ENCODE results near the gene CDCA4.

CDCA4 gene

GRCh38 chr14:105020815-105021655 is at the start of gene CDCA4:
Gene CDCA4 (minus strand): TSS chr14:105021083. CDS start chr14:105011929, 9,154 bp downstream.
- DNase-seq: peak; percentile 73 to 99 (median 95)

- DNase-seq: peak in 1 of 58 donors; percentile 19
Observed at GRCh38 chr14:105069871-105070759, 49.2 kb upstream of the CDCA4 start.

GRCh38 chr14:105069522-105069870 is 48.6 kb upstream of the CDCA4 start:
- no peak for DNase-seq

- no peak for DNase-seq
Observed at GRCh38 chr14:105068818-105069217, 47.9 kb upstream of the CDCA4 start.

- DNase-seq: no peak
Observed at GRCh38 chr14:105067969-105068301, 47.1 kb upstream of the CDCA4 start.

GRCh38 chr14:105067140-105067968 is 46.5 kb upstream of the CDCA4 start:
- DNase-seq: no peak

- DNase-seq: no peak
Observed at GRCh38 chr14:105066240-105067071, 45.6 kb upstream of the CDCA4 start.

- peak in 5 of 58 donors; percentile 19 to 36 (median 33) for DNase-seq
Observed at GRCh38 chr14:105065280-105066228, 44.7 kb upstream of the CDCA4 start, which contains the start of gene GPR132. Gene GPR132 (minus strand): TSS chr14:105065430. CDS start chr14:105055420, 10,010 bp downstream.

GRCh38 chr14:105064721-105065143 is 43.8 kb upstream of the CDCA4 start:
- DNase-seq: peak in 2 of 58 donors; percentile 25 to 28

- DNase-seq: no peak
Observed at GRCh38 chr14:105064001-105064400, 43.1 kb upstream of the CDCA4 start.

GRCh38 chr14:105063506-105063905 is 42.6 kb upstream of the CDCA4 start:
- DNase-seq: peak in 1 of 58 donors; percentile 15

GRCh38 chr14:105063056-105063455 is 42.2 kb upstream of the CDCA4 start:
- no peak for DNase-seq

- DNase-seq: no peak
Observed at GRCh38 chr14:105062048-105062433, 41.2 kb upstream of the CDCA4 start.

- no peak for DNase-seq
Observed at GRCh38 chr14:105061428-105062047, 40.7 kb upstream of the CDCA4 start.

- DNase-seq: peak in 3 of 58 donors; percentile 12 to 24 (median 15)
Observed at GRCh38 chr14:105060751-105061427, 40.0 kb upstream of the CDCA4 start.

- no peak for DNase-seq
Observed at GRCh38 chr14:105059925-105060565, 39.2 kb upstream of the CDCA4 start.

Data from anterior cingulate cortex (tissue), 58 donors.